H9 (cell line): ENCODE results near the gene DUS4L. TPM values are rescaled to one million over a fixed set of nuclear protein-coding genes. Genes with fewer than 3 reads are reported as not detected.

Experiments
- DNase-seq: peaks from one replicate; pipeline ENCODE4 v3.0.0-alpha.2; 2017
- H2AFZ ChIP-seq: one replicate; pipeline ENCODE4 v1.6.1; 2013; ENCODE audit warnings: mild to moderate bottlenecking, low read length, control low read depth, moderate library complexity
- H2AK5ac ChIP-seq: 2 replicates; pipeline ENCODE4 v1.6.1; 2013; ENCODE audit warnings: low read length, control low read depth, mixed read lengths; ENCODE audit not compliant: insufficient read length
- H2BK120ac ChIP-seq: one replicate; pipeline ENCODE4 v1.6.1; 2013; ENCODE audit warnings: low read depth, mild to moderate bottlenecking, low read length, control low read depth, inconsistent platforms; ENCODE audit not compliant: poor library complexity, severe bottlenecking
- H2BK12ac ChIP-seq: 2 replicates; pipeline ENCODE4 v1.6.1; 2013; ENCODE audit warnings: low read length, control low read depth, mixed read lengths, low read depth; ENCODE audit not compliant: insufficient read length
- H2BK15ac ChIP-seq: 2 replicates; pipeline ENCODE4 v1.6.1; 2013; ENCODE audit warnings: low read depth, low read length, control low read depth
- H2BK20ac ChIP-seq: one replicate; pipeline ENCODE4 v1.6.1; 2013; ENCODE audit warnings: low read depth, mild to moderate bottlenecking, low read length, control low read depth, inconsistent platforms; ENCODE audit not compliant: poor library complexity, severe bottlenecking
- H2BK5ac ChIP-seq: 2 replicates; pipeline ENCODE4 v1.6.1; 2013; ENCODE audit warnings: low read length, control low read depth, mixed read lengths; ENCODE audit not compliant: insufficient read length
- H3K14ac ChIP-seq: 2 replicates; pipeline ENCODE4 v1.6.1; 2013; ENCODE audit warnings: low read length, control low read depth; ENCODE audit not compliant: insufficient read depth
- H3K18ac ChIP-seq: 2 replicates; pipeline ENCODE4 v1.6.1; 2013; ENCODE audit warnings: low read depth, mild to moderate bottlenecking, mixed read lengths, low read length, control low read depth; ENCODE audit not compliant: insufficient read length
- H3K23ac ChIP-seq: 2 replicates; pipeline ENCODE4 v1.6.1; 2013; ENCODE audit warnings: low read length, control low read depth, mixed read lengths, low read depth; ENCODE audit not compliant: insufficient read length
- H3K23me2 ChIP-seq: 2 replicates; pipeline ENCODE4 v1.6.1; 2013; ENCODE audit warnings: low read depth, mild to moderate bottlenecking, mixed read lengths, low read length, control low read depth; ENCODE audit not compliant: insufficient read length, poor library complexity, severe bottlenecking
- H3K27ac ChIP-seq: 2 replicates; pipeline ENCODE4 v1.5.1; 2013; ENCODE audit warnings: low read length, control low read depth, mixed read lengths, low read depth; ENCODE audit not compliant: insufficient read length
- H3K27me3 ChIP-seq: 2 replicates; pipeline ENCODE4 v1.6.1; 2013; ENCODE audit warnings: low read length, control low read depth, inconsistent platforms; ENCODE audit not compliant: insufficient read depth
- H3K4ac ChIP-seq: 2 replicates; pipeline ENCODE4 v1.6.1; 2013; ENCODE audit warnings: low read depth, mild to moderate bottlenecking, control low read depth, inconsistent platforms, low read length, moderate library complexity
- H3K4me1 ChIP-seq: 2 replicates; pipeline ENCODE4 v1.6.1; 2013; ENCODE audit warnings: low read length, control low read depth, inconsistent platforms; ENCODE audit not compliant: insufficient read depth
- H3K4me2 ChIP-seq: 2 replicates; pipeline ENCODE4 v1.6.1; 2013; ENCODE audit warnings: low read length, control low read depth, mixed read lengths; ENCODE audit not compliant: insufficient read length, insufficient read depth
- H3K56ac ChIP-seq: 2 replicates; pipeline ENCODE4 v1.6.1; 2013; ENCODE audit warnings: low read depth, mild to moderate bottlenecking, mixed read lengths, low read length, control low read depth; ENCODE audit not compliant: insufficient read length
- H3K79me1 ChIP-seq: 2 replicates; pipeline ENCODE4 v1.6.1; 2013; ENCODE audit warnings: low read depth, mild to moderate bottlenecking, moderate library complexity, low read length, control low read depth, inconsistent platforms; ENCODE audit not compliant: insufficient read depth, poor library complexity, severe bottlenecking
- H3K79me2 ChIP-seq: 2 replicates; pipeline ENCODE4 v1.6.1; 2013; ENCODE audit warnings: low read length, control low read depth, inconsistent platforms; ENCODE audit not compliant: insufficient read depth
- H3K9ac ChIP-seq: 2 replicates; pipeline ENCODE4 v1.6.1; 2013; ENCODE audit warnings: low read length, control low read depth, mixed read lengths; ENCODE audit not compliant: insufficient read length; ENCODE audit errors: extremely low read depth
- H3K9me3 ChIP-seq: one replicate; pipeline ENCODE4 v1.6.1; 2013; ENCODE audit warnings: low read depth, low read length, inconsistent platforms; ENCODE audit not compliant: control insufficient read depth
- H3T11ph ChIP-seq: one replicate; pipeline ENCODE4 v1.6.1; 2013; ENCODE audit warnings: mild to moderate bottlenecking, low read length, control low read depth, inconsistent platforms
- H4K20me1 ChIP-seq: one replicate; pipeline ENCODE4 v1.6.1; 2013; ENCODE audit not compliant: control insufficient read depth, insufficient read length, insufficient read depth
- H4K5ac ChIP-seq: 2 replicates; pipeline ENCODE4 v1.6.1; 2013; ENCODE audit warnings: low read depth, mild to moderate bottlenecking, mixed read lengths, low read length, control low read depth; ENCODE audit not compliant: insufficient read length
- H4K8ac ChIP-seq: replicated peaks from 2 replicates; pipeline ENCODE4 v1.6.1; 2013; ENCODE audit warnings: low read length, control low read depth, mixed read lengths, low read depth; ENCODE audit not compliant: insufficient read length
- H4K91ac ChIP-seq: 2 replicates; pipeline ENCODE4 v1.6.1; 2013; ENCODE audit warnings: low read depth, mild to moderate bottlenecking, moderate library complexity, mixed read lengths, low read length, control low read depth; ENCODE audit not compliant: insufficient read length
- H3K27ac Mint-ChIP-seq, 3 experiments: 2 replicates in 2 of 3; 3 replicates in 1 of 3; pipeline ENCODE4 v1.8.0; 2020 to 2021; ENCODE audit warnings: mixed read lengths in 3 of 3, mild to moderate bottlenecking in 1 of 3, moderate library complexity in 1 of 3
- H3K27me3 Mint-ChIP-seq: 2 replicates; pipeline ENCODE4 v1.8.0; 2021; ENCODE audit warnings: low read depth, mild to moderate bottlenecking, moderate library complexity, mixed read lengths
- H3K36me3 Mint-ChIP-seq, 3 experiments: 2 replicates in 2 of 3; 3 replicates in 1 of 3; pipeline ENCODE4 v1.8.0; 2020 to 2021; ENCODE audit warnings: low read depth in 3 of 3, mixed read lengths in 3 of 3; ENCODE audit not compliant: insufficient read depth in 1 of 3
- H3K4me1 Mint-ChIP-seq, 2 experiments: 2 replicates each; pipeline ENCODE4 v1.8.0; 2020; ENCODE audit warnings: mixed read lengths in 2 of 2
- H3K4me3 Mint-ChIP-seq, 2 experiments: 2 replicates in 1 of 2; 3 replicates in 1 of 2; pipeline ENCODE4 v1.8.0; 2020 to 2021; ENCODE audit warnings: mild to moderate bottlenecking in 2 of 2, mixed read lengths in 2 of 2, moderate library complexity in 1 of 2
- H3K9me3 Mint-ChIP-seq, 2 experiments: 2 replicates in 1 of 2; 3 replicates in 1 of 2; pipeline ENCODE4 v1.8.0; 2020; ENCODE audit warnings: mild to moderate bottlenecking in 2 of 2, mixed read lengths in 2 of 2, moderate library complexity in 1 of 2
- total RNA-seq: library from RNA; stranded (reverse); gene quantifications from 2 replicates; pipeline ENCODE4 v1.2.1, GENCODE V29; 2021
- TF ChIP-seq, protein P1 (sequence below): fragments of 200-600 bp; sonication (generic); conservative IDR thresholded peaks from 3 replicates; pipeline ENCODE4 v1.8.0; 2021; ENCODE audit warnings: antibody characterized with exemption, mild to moderate bottlenecking

DUS4L gene
- total RNA-seq, 1 experiment from 2014 or later: 10.8 TPM

DNA sequence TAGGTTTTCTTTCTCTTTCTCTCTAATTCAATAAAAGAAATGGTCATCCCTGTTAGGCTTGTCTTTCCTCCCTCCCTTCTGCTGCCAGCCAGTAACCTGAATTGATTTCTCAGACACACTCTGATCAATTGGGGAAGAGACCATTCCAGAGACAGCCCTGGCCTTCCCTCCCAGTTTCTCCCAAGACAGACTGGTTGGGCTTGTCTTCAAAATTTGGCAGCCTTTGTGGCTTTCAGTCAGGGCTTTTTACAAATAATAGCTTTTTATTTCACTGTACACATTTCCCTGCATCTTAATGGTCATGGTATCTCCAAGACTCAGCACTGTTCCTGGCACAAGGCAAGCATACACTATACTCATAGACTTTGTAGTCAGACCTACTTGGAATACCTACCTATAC, 50.2 kb downstream of the DUS4L start:
- Histone ChIP-seq H2BK5ac (no peak overlapping the region), H3K4me1 (no peaks in the 10 kb centered on the region), H3K9ac (no peak overlapping the region), H3K4ac (no peak overlapping the region), H3K23ac (no peak overlapping the region), H3K27me3 (no peaks in the 10 kb centered on the region), H3K18ac (no peak overlapping the region), H2AK5ac (no peak overlapping the region), H3K23me2 (no peaks in the 10 kb centered on the region), H3K4me2 (no peak overlapping the region), H2BK12ac (no peak overlapping the region), H3K56ac (no peak overlapping the region), H3K27ac (no peak overlapping the region), H3T11ph (no peak overlapping the region), H3K79me1 (no peaks in the 10 kb centered on the region), H3K14ac (no peak overlapping the region), H3K79me2 (no peaks in the 10 kb centered on the region), H2BK20ac (no peak overlapping the region), H4K5ac (no peak overlapping the region), H2AFZ (no peak overlapping the region), H2BK120ac (no peak overlapping the region), H4K91ac (no peak overlapping the region), H4K20me1 (no peaks in the 10 kb centered on the region), H4K8ac (no peak overlapping the region), H2BK15ac (no peak overlapping the region), H3K9me3 (no peaks in the 10 kb centered on the region)
- no peak overlapping the region for H3K4me3 Mint-ChIP-seq
- TF ChIP-seq, protein P1, sequence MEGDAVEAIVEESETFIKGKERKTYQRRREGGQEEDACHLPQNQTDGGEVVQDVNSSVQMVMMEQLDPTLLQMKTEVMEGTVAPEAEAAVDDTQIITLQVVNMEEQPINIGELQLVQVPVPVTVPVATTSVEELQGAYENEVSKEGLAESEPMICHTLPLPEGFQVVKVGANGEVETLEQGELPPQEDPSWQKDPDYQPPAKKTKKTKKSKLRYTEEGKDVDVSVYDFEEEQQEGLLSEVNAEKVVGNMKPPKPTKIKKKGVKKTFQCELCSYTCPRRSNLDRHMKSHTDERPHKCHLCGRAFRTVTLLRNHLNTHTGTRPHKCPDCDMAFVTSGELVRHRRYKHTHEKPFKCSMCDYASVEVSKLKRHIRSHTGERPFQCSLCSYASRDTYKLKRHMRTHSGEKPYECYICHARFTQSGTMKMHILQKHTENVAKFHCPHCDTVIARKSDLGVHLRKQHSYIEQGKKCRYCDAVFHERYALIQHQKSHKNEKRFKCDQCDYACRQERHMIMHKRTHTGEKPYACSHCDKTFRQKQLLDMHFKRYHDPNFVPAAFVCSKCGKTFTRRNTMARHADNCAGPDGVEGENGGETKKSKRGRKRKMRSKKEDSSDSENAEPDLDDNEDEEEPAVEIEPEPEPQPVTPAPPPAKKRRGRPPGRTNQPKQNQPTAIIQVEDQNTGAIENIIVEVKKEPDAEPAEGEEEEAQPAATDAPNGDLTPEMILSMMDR: no peak
- H3K36me3 Mint-ChIP-seq: peaks cover 0 to 5% (median 4%) of the 10 kb centered on the region in 3 experiments; a peak in 2 of 7 replicates
- no peaks in the 10 kb centered on the region for H3K4me1 Mint-ChIP-seq
- no peak overlapping the region for H3K27ac Mint-ChIP-seq
- no peak for DNase-seq
- no peaks in the 10 kb centered on the region for H3K9me3 Mint-ChIP-seq
- H3K27me3 Mint-ChIP-seq: no peaks in the 10 kb centered on the region
